ENCODE results near the gene APBA1.

APBA1 gene

GRCh38 chr9:69496846-69497450, 175.2 kb downstream of the APBA1 start:
- no peak for TF ChIP-seq CTCF (conservative IDR thresholded peaks at IDR 0.05; ENCODE audit: control insufficient read depth, insufficient read depth, low read depth, low read length)
- H3K4me3 ChIP-seq (ENCODE audit: control insufficient read depth, low read depth, low read length), result no peak overlapping the region
- no peak for DNase-seq (ENCODE audit: low read depth)

GRCh38 chr9:69495296-69495695, 176.9 kb downstream of the APBA1 start:
- H3K4me3 ChIP-seq (ENCODE audit: control insufficient read depth, low read depth, low read length), result no peak overlapping the region
- no peak for TF ChIP-seq CTCF (conservative IDR thresholded peaks at IDR 0.05; ENCODE audit: control insufficient read depth, insufficient read depth, low read depth, low read length)
- DNase-seq (ENCODE audit: low read depth), result no peak

GRCh38 chr9:69494763-69495162, 177.4 kb downstream of the APBA1 start:
- DNase-seq (ENCODE audit: low read depth), result no peak
- no peak overlapping the region for H3K4me3 ChIP-seq (ENCODE audit: control insufficient read depth, low read depth, low read length)
- TF ChIP-seq CTCF (conservative IDR thresholded peaks at IDR 0.05; ENCODE audit: control insufficient read depth, insufficient read depth, low read depth, low read length), result no peak

- H3K4me3 ChIP-seq (ENCODE audit: control insufficient read depth, low read depth, low read length), result no peak overlapping the region
- no peak for TF ChIP-seq CTCF (conservative IDR thresholded peaks at IDR 0.05; ENCODE audit: control insufficient read depth, insufficient read depth, low read depth, low read length)
- DNase-seq (ENCODE audit: low read depth), result no peak
Measured at GRCh38 chr9:69494208-69494607, 178.0 kb downstream of the APBA1 start.

- no peak for TF ChIP-seq CTCF (conservative IDR thresholded peaks at IDR 0.05; ENCODE audit: control insufficient read depth, insufficient read depth, low read depth, low read length)
- DNase-seq (ENCODE audit: low read depth), result no peak
- no peak overlapping the region for H3K4me3 ChIP-seq (ENCODE audit: control insufficient read depth, low read depth, low read length)
Measured at GRCh38 chr9:69486498-69486897, 185.7 kb downstream of the APBA1 start.

- no peak for DNase-seq (ENCODE audit: low read depth)
- TF ChIP-seq CTCF (conservative IDR thresholded peaks at IDR 0.05; ENCODE audit: control insufficient read depth, insufficient read depth, low read depth, low read length), result no peak
- H3K4me3 ChIP-seq (ENCODE audit: control insufficient read depth, low read depth, low read length), result no peak overlapping the region
Measured at GRCh38 chr9:69485466-69485865, 186.7 kb downstream of the APBA1 start.
